Mammary epithelial cell (primary cell): ENCODE results near the gene RTL1.

Experiments used
- CTCF ChIP-seq, 2 donors: IDR thresholded peaks in 1 of 2; conservative IDR thresholded peaks in 1 of 2; 2 replicates each; pipeline ENCODE4 v1.5.1; 2011 to 2012; ENCODE audit warnings: inconsistent platforms in 2 of 2, low read length in 2 of 2, mild to moderate bottlenecking in 2 of 2, control low read depth in 1 of 2, low read depth in 1 of 2; ENCODE audit not compliant: insufficient read depth in 1 of 2; ENCODE audit errors: extremely low read depth in 1 of 2
- EZH2 ChIP-seq: IDR thresholded peaks from 2 replicates; pipeline ENCODE4 v1.6.1; 2012; ENCODE audit warnings: low read length, inconsistent platforms, borderline replicate concordance

GRCh38 chr14:100871234-100872186 is 32.0 kb downstream of the RTL1 start:
- TF ChIP-seq CTCF (conservative IDR thresholded peaks at IDR 0.05 in 1 of 2, IDR thresholded peaks at IDR 0.05 in 1 of 2; ENCODE audit: extremely low read depth in 1 of 2, insufficient read depth in 1 of 2, low read depth in 1 of 2, low read length in 2 of 2) (no peak), EZH2 (no peak)
